OCI-LY7 (cell line): ENCODE data around the gene RWDD3. TPM values are rescaled to one million over a fixed set of nuclear protein-coding genes. Genes with fewer than 3 reads are reported as not detected.

ENCODE experiments used
- BruUV-seq: library from RNA; stranded (reverse); fragments of 400-500 nt; replicated peaks from 2 replicates; lab custom pipeline; 2021; lab: Mats Ljungman, UMichigan
- CTCF ChIA-PET: fragments of 300-600 bp; sonication (Branson Sonifier 250); formaldehyde crosslinking; loops from one replicate; lab custom pipeline; 2022; ENCODE audit warnings: antibody characterized with exemption; ENCODE audit not compliant: unreplicated experiment; lab: Charles Lee
- POLR2A ChIA-PET: fragments of 300-600 bp; sonication (Branson Sonifier 250); formaldehyde crosslinking; loops from one replicate; lab custom pipeline; 2022; ENCODE audit warnings: antibody characterized with exemption; lab: Charles Lee
- DNase-seq: peaks from one replicate; pipeline ENCODE4 v3.0.0-alpha.2; 2015; ENCODE audit warnings: low spot score
- H2AFZ ChIP-seq: fragments of 200-600 bp; sonication (generic), shearing (Covaris generic); 2 replicates; pipeline ENCODE4 v1.6.1; 2014; ENCODE audit warnings: mild to moderate bottlenecking, antibody characterized with exemption, low read length, moderate library complexity
- H3K27ac ChIP-seq: fragments of 200-600 bp; sonication (generic); 2 replicates; pipeline ENCODE4 v1.5.1; 2014; ENCODE audit warnings: mixed run types, low read depth, mild to moderate bottlenecking, moderate library complexity, low read length, inconsistent platforms; ENCODE audit not compliant: poor library complexity, severe bottlenecking
- H3K36me3 ChIP-seq: fragments of 200-600 bp; sonication (generic); 2 replicates; pipeline ENCODE4 v1.6.1; 2014; ENCODE audit warnings: mild to moderate bottlenecking, antibody characterized with exemption, low read length, moderate library complexity, mixed read lengths; ENCODE audit not compliant: insufficient read depth
- H3K4me1 ChIP-seq: fragments of 200-600 bp; sonication (generic); 2 replicates; pipeline ENCODE4 v1.5.1; 2014; ENCODE audit warnings: mild to moderate bottlenecking, low read length; ENCODE audit not compliant: insufficient read depth, poor library complexity, severe bottlenecking
- H3K4me2 ChIP-seq: fragments of 200-600 bp; sonication (generic); 2 replicates; pipeline ENCODE4 v1.6.1; 2014; ENCODE audit warnings: mild to moderate bottlenecking, low read length
- H3K4me3 ChIP-seq: fragments of 200-600 bp; sonication (generic); 2 replicates; pipeline ENCODE4 v1.5.1; 2014; ENCODE audit warnings: mild to moderate bottlenecking, low read depth, low read length; ENCODE audit not compliant: poor library complexity, severe bottlenecking
- H3K79me2 ChIP-seq: fragments of 200-600 bp; sonication (generic); 2 replicates; pipeline ENCODE4 v1.6.1; 2016; ENCODE audit warnings: low read depth, mild to moderate bottlenecking, low read length, moderate library complexity, mixed read lengths; ENCODE audit not compliant: insufficient read depth
- H3K9me2 ChIP-seq: fragments of 200-600 bp; sonication (generic); 2 replicates; pipeline ENCODE4 v1.6.1; 2016; ENCODE audit warnings: mild to moderate bottlenecking, low read length, mixed read lengths; ENCODE audit not compliant: insufficient read depth
- H3K9me3 ChIP-seq: fragments of 200-600 bp; sonication (generic); 2 replicates; pipeline ENCODE4 v1.6.1; 2014; ENCODE audit warnings: mild to moderate bottlenecking, mixed run types, low read length, mixed read lengths
- H4K20me1 ChIP-seq: fragments of 200-600 bp; sonication (generic); 2 replicates; pipeline ENCODE4 v1.6.1; 2014; ENCODE audit warnings: mild to moderate bottlenecking, antibody characterized with exemption, low read length, moderate library complexity, mixed read lengths; ENCODE audit not compliant: insufficient read depth
- CTCF ChIP-seq: fragments of 200-600 bp; sonication (generic); conservative IDR thresholded peaks from 2 replicates; pipeline ENCODE4 v1.5.1; 2014; ENCODE audit warnings: mild to moderate bottlenecking, antibody characterized with exemption, low read length, moderate library complexity, mixed read lengths
- EZH2phosphoT487 ChIP-seq: fragments of 200-600 bp; sonication (generic); IDR thresholded peaks from 2 replicates; pipeline ENCODE4 v1.6.1; 2018; ENCODE audit warnings: low read depth, borderline replicate concordance, mild to moderate bottlenecking, mixed run types, antibody characterized with exemption, low read length, moderate library complexity, mixed read lengths
- intact Hi-C: fragments of 100-400 bp; cut with micrococcal nuclease; formaldehyde crosslinking; loops from one replicate; pipeline ENCODE4 v1.10.0; 2022; ENCODE audit not compliant: unreplicated experiment
- total RNA-seq, 2 experiments: library from RNA; depleted of rRNA in 1 of 2; stranded (reverse); fragments of >200 nt in 1 of 2; shearing (Covaris generic) in 1 of 2; gene quantifications; 2 replicates each; pipeline ENCODE4 v1.2.3, GENCODE V29; 2014 to 2022

Gene RWDD3
- total RNA-seq, 2 experiments from 2014 or later = 11.7 to 20.9 TPM

GRCh38 chr1:95286479-95286878 is 52.5 kb downstream of the RWDD3 start:
- no peaks in the 10 kb centered on the region for H3K9me3 ChIP-seq
- POLR2A ChIA-PET = no interaction called here
- no TSS peak for BruUV-seq
- H3K4me2 ChIP-seq = no peak overlapping the region
- no peak overlapping the region for H2AFZ ChIP-seq
- H3K4me1 ChIP-seq = no peaks in the 10 kb centered on the region
- H3K79me2 ChIP-seq = no peaks in the 10 kb centered on the region
- intact Hi-C loops = no loop called here
- DNase-seq = no peak
- H3K9me2 ChIP-seq = no peaks in the 10 kb centered on the region
- CTCF ChIA-PET = no interaction called here
- H4K20me1 ChIP-seq = no peaks in the 10 kb centered on the region
- H3K4me3 ChIP-seq = no peak overlapping the region
- no peaks in the 10 kb centered on the region for H3K36me3 ChIP-seq
- no peak overlapping the region for H3K27ac ChIP-seq
- no peak for TF ChIP-seq EZH2phosphoT487
- TF ChIP-seq CTCF = no peak

DNA sequence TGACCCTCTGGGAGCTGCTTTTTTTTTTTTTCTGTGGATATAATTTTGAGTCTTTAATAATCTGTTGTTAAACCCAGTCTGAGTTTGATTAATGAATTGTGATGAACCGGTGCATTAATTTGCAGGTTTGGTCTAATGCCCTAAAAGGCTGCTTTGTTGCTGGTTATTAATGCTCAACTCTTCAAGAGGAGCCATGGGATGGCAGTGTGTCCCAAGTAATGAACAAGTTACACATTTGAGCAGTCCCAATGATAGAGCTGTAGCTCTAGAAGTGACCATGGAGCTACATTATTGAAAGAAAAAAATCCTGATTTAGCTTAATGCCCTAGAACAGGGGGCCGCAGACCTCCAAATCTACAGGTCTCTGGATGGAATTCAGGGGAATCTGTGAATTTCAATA is 53.1 kb downstream of the RWDD3 start:
- Histone ChIP-seq H3K27ac (no peak overlapping the region), H3K36me3 (no peaks in the 10 kb centered on the region), H3K4me2 (no peak overlapping the region), H4K20me1 (no peaks in the 10 kb centered on the region), H3K9me3 (no peaks in the 10 kb centered on the region), H3K9me2 (no peaks in the 10 kb centered on the region), H3K79me2 (no peaks in the 10 kb centered on the region), H2AFZ (no peak overlapping the region), H3K4me1 (no peaks in the 10 kb centered on the region), H3K4me3 (no peak overlapping the region)
- intact Hi-C loops = no loop called here
- POLR2A ChIA-PET = interaction anchor here (0.7 kb wide), 2 partner anchors 239 to 675 kb away, joined by 3 read pairs; no protein-coding TSS in a partner anchor
- DNase-seq = no peak
- CTCF ChIA-PET = no interaction called here
- TF ChIP-seq EZH2phosphoT487 = no peak
- no peak for TF ChIP-seq CTCF
- no TSS peak for BruUV-seq

DNA sequence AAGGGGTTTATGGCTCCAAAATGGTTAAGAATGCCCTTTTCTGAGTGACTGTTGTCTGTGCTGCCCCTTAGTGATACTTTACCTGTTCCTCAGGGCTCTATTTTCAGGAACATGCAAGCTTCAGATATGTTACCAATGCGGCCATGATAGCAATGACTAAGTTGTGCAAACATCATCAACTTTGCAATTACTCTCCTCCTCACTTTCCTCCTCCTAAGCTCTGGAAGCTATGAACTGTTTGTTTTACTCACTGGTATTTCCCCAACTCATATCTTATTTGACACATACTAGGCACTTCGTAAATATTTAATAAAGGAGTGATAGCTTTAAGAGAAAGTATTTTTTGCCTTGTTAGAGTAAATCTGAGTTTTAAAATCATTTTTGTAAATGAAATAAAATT is 53.8 kb downstream of the RWDD3 start:
- BruUV-seq = no TSS peak
- Histone ChIP-seq H2AFZ (no peak overlapping the region), H3K79me2 (no peaks in the 10 kb centered on the region), H3K9me3 (no peaks in the 10 kb centered on the region), H3K4me3 (no peak overlapping the region), H3K27ac (no peak overlapping the region), H4K20me1 (no peaks in the 10 kb centered on the region), H3K9me2 (no peaks in the 10 kb centered on the region), H3K4me2 (no peak overlapping the region), H3K36me3 (no peaks in the 10 kb centered on the region), H3K4me1 (no peaks in the 10 kb centered on the region)
- POLR2A ChIA-PET = interaction anchor here (0.7 to 1.2 kb wide), 3 partner anchors 13 to 723 kb away, joined by 3 read pairs; no protein-coding TSS in a partner anchor
- intact Hi-C loops = no loop called here
- DNase-seq = no peak
- CTCF ChIA-PET = no interaction called here
- TF ChIP-seq CTCF (no peak), EZH2phosphoT487 (no peak)

Other genes starting within 250 kb of the RWDD3 start
- 1.6 and 5.2 TPM in 2 replicates for gene ALG14, start 161.3 kb upstream of the RWDD3 start, total RNA-seq (2014; rRNA removed; shearing (Covaris generic))
- 4.9 and 8.3 TPM in 2 replicates for gene ALG14, start 161.3 kb upstream of the RWDD3 start, total RNA-seq (2022)
- not detected in 2 replicates for gene TLCD4, start 116.9 kb upstream of the RWDD3 start, total RNA-seq (2014; rRNA removed; shearing (Covaris generic))
- gene TLCD4, start 116.9 kb upstream of the RWDD3 start, total RNA-seq (2022) = not detected in 2 replicates